Cardiac atrium fibroblast (primary cell): ENCODE results near the gene C7orf25. TPM values are rescaled to one million over a fixed set of nuclear protein-coding genes. Genes with fewer than 3 reads are reported as not detected.

ENCODE experiments used
- total RNA-seq: library from RNA; depleted of rRNA; stranded (reverse); fragments of >200 nt; gene quantifications from 2 replicates; pipeline ENCODE4 v1.2.3, GENCODE V29; 2015

The C7orf25 gene
- 14.4 and 18.8 TPM in 2 replicates for total RNA-seq

DNA sequence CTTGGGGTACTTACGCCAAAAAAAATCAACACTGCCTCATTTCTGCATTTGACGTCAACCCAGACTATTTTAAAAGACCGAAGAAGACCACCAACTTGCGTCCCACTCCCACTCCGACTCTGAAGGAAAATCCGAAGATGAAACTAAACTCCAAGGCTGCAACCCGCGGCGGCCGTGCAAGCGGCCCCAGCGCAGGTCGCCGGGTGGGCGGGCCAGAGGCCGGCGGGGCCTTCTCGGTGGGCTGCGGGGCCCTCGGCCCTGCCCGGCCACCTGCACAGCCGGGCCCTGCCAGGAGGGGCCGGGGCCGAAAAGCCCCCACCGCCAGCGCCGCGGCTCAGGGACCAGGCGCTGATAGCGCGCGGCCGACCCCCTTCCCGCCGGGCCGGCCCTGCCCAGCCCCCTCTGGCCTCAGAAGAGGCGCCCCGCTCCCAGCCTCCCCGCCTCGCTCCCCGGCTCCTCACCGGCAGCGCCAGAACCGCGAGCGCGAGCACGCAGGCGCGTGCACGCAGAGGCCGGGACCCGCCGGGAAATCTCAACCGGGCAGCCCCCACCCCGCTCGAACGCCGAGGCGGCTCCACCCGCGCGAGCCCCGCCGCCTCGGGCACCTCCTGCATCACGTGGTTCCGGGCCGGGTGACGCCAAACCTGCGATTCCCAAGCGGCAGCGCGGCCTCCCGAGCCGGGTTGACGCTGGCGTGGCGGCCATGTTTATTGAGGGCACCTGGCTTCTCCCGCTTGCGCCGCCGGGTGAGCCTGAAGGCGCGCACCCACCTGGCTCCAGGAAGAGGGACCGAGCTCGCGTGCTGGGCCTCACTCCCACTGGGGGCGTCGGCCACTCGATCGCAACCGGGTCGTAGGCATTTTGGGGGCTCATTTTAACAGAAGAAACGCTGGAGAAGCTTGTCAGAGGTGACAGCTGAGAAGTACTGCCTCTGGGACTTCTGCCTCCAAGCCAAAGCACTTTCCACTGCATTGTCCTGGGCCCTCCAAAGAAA, at the start of gene C7orf25:
C7orf25 (minus strand) TSS at position 617 of the 994 bp plus-strand sequence. CDS start 1,170 bp downstream, outside the sequence.

DNA sequence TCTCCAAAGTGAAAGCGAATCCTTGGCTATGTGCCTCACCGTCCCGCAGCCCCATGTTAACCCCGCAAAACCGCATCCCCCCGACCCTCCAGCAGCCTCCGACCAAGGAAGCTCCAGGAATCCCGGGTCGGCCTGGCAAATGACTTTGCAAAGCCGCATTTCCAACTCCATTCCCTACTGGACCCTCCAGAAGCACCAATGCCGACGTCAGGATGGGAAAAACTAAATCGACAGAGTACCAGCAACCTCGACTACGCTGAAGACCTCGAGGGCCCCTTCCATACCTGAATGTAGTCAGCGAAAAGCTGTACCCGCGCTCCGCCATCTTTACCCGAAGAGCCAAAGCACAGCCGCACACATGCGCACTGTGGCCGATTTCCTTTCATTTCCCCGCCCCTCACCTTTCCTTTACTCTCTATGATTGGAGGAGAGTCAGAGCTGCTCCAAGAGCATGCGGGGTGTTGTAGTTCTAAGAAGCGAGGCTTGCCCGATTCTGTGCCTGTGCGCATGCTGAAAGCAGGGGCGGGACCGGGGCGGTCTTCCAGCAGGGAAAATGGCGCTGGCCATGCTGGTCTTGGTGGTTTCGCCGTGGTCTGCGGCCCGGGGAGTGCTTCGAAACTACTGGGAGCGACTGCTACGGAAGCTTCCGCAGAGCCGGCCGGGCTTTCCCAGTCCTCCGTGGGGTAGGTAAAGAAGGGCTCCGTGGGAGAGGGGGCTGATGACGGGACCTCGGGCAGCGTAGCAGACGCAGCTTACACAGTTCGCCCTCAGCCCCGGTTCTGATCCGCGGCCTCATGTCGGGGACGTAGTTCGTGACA, 20.2 kb upstream of the C7orf25 start, which contains the start of the genes MRPL32 and PSMA2:
MRPL32 (plus strand) TSS at position 543 of the 818 bp plus-strand sequence; CDS start at position 554, 11 bp downstream.
PSMA2 (minus strand) TSS at position 341 of the 818 bp plus-strand sequence; CDS start at position 325, 16 bp downstream.

Other genes with a start within 250 kb of the C7orf25 start
- 94.1 and 120 TPM in 2 replicates for gene PSMA2, start 20.1 kb upstream of the C7orf25 start, total RNA-seq
- 61.0 and 71.0 TPM in 2 replicates for gene MRPL32, start 20.3 kb upstream of the C7orf25 start, total RNA-seq
- not detected in 2 replicates for gene HECW1, start 200.6 kb upstream of the C7orf25 start, total RNA-seq